Measurements from ENCODE around the gene PLPPR1.

- TF ChIP-seq CTCF (IDR thresholded peaks at IDR 0.05), result no peak
- no peak for TF ChIP-seq EP300 (IDR thresholded peaks at IDR 0.05)
Measured at GRCh38 chr9:101027733-101028345, 688 bp upstream of the PLPPR1 start.

Data from gastroesophageal sphincter (tissue), 3 donors.